Liver (tissue), 9 donors: ENCODE measurements around the gene MKS1. TPM values are rescaled to one million over a fixed set of nuclear protein-coding genes. Genes with fewer than 3 reads are reported as not detected.

Experiments used
- DNase-seq: peaks from one replicate; pipeline ENCODE4 v3.0.0-alpha.2; 2017; ENCODE audit warnings: low spot score
- H3K27ac ChIP-seq, 2 donors: one replicate each; pipeline ENCODE4 v1.7.0; 2013; ENCODE audit warnings: inconsistent platforms in 2 of 2, low read length in 2 of 2, control low read depth in 1 of 2, low read depth in 1 of 2, mild to moderate bottlenecking in 1 of 2
- H3K27me3 ChIP-seq, 4 donors: one replicate each; pipeline versions ENCODE4 v1.6.1 to v1.7.0; 2013; ENCODE audit warnings: low read length in 3 of 4, inconsistent platforms in 1 of 4, mild to moderate bottlenecking in 1 of 4, moderate library complexity in 1 of 4; ENCODE audit not compliant: control insufficient read depth in 4 of 4, insufficient read depth in 4 of 4
- H3K36me3 ChIP-seq, 4 donors: one replicate each; pipeline versions ENCODE4 v1.6.1 to v1.7.0; 2013; ENCODE audit warnings: low read length in 3 of 4, mild to moderate bottlenecking in 3 of 4, low read depth in 1 of 4, moderate library complexity in 1 of 4; ENCODE audit not compliant: control insufficient read depth in 4 of 4, insufficient read depth in 3 of 4
- H3K4me1 ChIP-seq, 4 donors: one replicate each; pipeline versions ENCODE4 v1.6.1 to v1.7.0; 2013; ENCODE audit warnings: low read length in 3 of 4, mild to moderate bottlenecking in 3 of 4, moderate library complexity in 1 of 4; ENCODE audit not compliant: control insufficient read depth in 4 of 4, insufficient read depth in 4 of 4
- H3K4me3 ChIP-seq, 3 donors: one replicate each; pipeline versions ENCODE4 v1.6.1 to v1.7.0; 2013; ENCODE audit warnings: low read length in 3 of 3, control low read depth in 1 of 3, low read depth in 1 of 3, mild to moderate bottlenecking in 1 of 3
- H3K9ac ChIP-seq, 2 donors: one replicate each; pipeline ENCODE4 v1.7.0; 2013; ENCODE audit warnings: low read length in 2 of 2, mild to moderate bottlenecking in 2 of 2, moderate library complexity in 2 of 2, control low read depth in 1 of 2, low read depth in 1 of 2
- H3K9me3 ChIP-seq, 4 donors: one replicate each; pipeline versions ENCODE4 v1.6.1 to v1.7.0; 2013; ENCODE audit warnings: low read length in 3 of 4; ENCODE audit not compliant: control insufficient read depth in 4 of 4
- ATF3 ChIP-seq: IDR thresholded peaks from 2 replicates; pipeline ENCODE4 v1.6.1; 2016; ENCODE audit warnings: antibody characterized with exemption
- EGR1 ChIP-seq, 2 donors: IDR thresholded peaks; 2 replicates each; pipeline ENCODE4 v1.6.1; 2016 to 2018; ENCODE audit warnings: antibody characterized with exemption in 2 of 2, low read depth in 2 of 2
- HNF4G ChIP-seq: IDR thresholded peaks from 2 replicates; pipeline ENCODE4 v1.6.1; 2016; ENCODE audit warnings: antibody characterized with exemption
- MAX ChIP-seq: IDR thresholded peaks from 2 replicates; pipeline ENCODE4 v1.6.1; 2016; ENCODE audit warnings: antibody characterized with exemption
- RXRA ChIP-seq, 2 donors: IDR thresholded peaks; 2 replicates each; pipeline ENCODE4 v1.6.1; 2017 to 2018; ENCODE audit warnings: antibody characterized with exemption in 2 of 2, mild to moderate bottlenecking in 1 of 2
- SP1 ChIP-seq: IDR thresholded peaks from 2 replicates; pipeline ENCODE4 v1.6.1; 2018; ENCODE audit warnings: antibody characterized with exemption, mild to moderate bottlenecking
- TAF1 ChIP-seq: conservative IDR thresholded peaks from 2 replicates; pipeline ENCODE4 v1.6.1; 2016; ENCODE audit warnings: antibody characterized with exemption, mild to moderate bottlenecking
- YY1 ChIP-seq: IDR thresholded peaks from 2 replicates; pipeline ENCODE4 v1.6.1; 2016; ENCODE audit warnings: antibody characterized with exemption, mild to moderate bottlenecking
- WGBS: extraction: QIAGEN DNeasy Blood & Tissue Kit; methylation state at CpG from one replicate; pipeline ENCODE4 v1.1.7; 2013; 5-methylcytosine and 5-hydroxymethylcytosine counted together
- polyA plus RNA-seq, 2 donors: library from polyadenylated mRNA; stranded (reverse) in 1 of 2; unstranded in 1 of 2; fragments of 200-250 nt in 1 of 2; fragments of >200 nt in 1 of 2; fragmentation: Nextera tagmentation in 1 of 2; extraction: Ambion mirVana in 1 of 2; gene quantifications; one replicate each; pipeline versions ENCODE4 v1.2.1 to v1.2.3, GENCODE V29; 2013 to 2015
- total RNA-seq, 2 donors: library from RNA; depleted of rRNA; stranded (reverse); fragments of >200 nt; gene quantifications; one replicate each; pipeline ENCODE4 v1.2.3, GENCODE V29; 2014
- TF ChIP-seq, protein P1 (sequence below): IDR thresholded peaks from 2 replicates; pipeline ENCODE4 v1.6.1; 2016; ENCODE audit warnings: antibody characterized with exemption
- TF ChIP-seq, protein P2 (sequence below): fragments of 150-350 bp; IDR thresholded peaks from 2 replicates; pipeline ENCODE4 v1.5.1; 2017; ENCODE audit warnings: improper control_type of control experiment, low read depth, low read length; ENCODE audit not compliant: missing input control
- donor health status: healthy.
- donor health status: healthy.
- donor health status: healthy.
- donor health status: healthy.
- donor health status: healthy.

The MKS1 gene
- total and polyA plus RNA-seq, 4 donors = 4.4 to 7.9 (median 5.1) TPM

DNA sequence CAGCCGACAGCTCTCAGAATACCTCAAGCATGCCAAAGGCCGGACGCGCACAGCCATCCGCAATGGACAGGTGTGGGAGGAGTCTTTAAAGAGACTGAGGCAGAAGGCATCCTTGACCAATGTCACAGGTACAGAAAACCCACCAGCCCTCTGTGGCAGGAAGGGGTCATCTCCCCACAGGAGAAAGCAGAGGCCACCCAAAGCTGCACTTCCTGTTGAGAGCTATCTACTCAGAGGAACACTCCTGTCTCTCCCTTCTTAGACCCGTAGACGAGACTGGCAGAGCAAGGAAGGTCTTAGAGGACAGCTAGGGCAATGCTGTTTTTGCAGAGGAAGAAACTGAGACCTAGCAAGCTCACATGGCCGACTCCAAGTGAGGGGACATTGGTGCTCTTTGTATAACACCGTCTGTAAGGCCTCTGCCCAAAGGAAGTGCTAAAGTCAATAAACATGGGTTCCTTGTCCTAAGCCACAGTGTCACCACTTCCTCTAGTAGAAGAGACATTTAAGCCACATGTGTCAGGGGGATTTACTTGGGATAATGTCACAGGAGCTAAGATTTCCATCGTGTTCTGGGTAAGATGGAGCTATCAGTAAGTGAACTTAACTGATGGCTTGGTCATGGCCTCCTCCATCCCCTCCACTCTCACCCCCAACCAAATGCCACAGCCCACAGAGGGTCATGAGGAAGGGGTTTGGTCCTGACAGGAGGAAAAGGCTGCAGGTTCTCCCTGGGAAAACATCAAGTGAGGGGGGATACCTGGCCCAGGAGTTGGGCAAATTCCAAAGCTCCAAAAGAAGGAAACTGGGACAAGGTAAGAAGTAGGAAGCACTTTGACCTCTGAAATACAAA lies 28.7 kb upstream of the MKS1 start (continued):
- TF ChIP-seq ATF3 = no peak
- TF ChIP-seq, protein P1, sequence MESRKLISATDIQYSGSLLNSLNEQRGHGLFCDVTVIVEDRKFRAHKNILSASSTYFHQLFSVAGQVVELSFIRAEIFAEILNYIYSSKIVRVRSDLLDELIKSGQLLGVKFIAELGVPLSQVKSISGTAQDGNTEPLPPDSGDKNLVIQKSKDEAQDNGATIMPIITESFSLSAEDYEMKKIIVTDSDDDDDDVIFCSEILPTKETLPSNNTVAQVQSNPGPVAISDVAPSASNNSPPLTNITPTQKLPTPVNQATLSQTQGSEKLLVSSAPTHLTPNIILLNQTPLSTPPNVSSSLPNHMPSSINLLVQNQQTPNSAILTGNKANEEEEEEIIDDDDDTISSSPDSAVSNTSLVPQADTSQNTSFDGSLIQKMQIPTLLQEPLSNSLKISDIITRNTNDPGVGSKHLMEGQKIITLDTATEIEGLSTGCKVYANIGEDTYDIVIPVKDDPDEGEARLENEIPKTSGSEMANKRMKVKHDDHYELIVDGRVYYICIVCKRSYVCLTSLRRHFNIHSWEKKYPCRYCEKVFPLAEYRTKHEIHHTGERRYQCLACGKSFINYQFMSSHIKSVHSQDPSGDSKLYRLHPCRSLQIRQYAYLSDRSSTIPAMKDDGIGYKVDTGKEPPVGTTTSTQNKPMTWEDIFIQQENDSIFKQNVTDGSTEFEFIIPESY = no peak
- TF ChIP-seq MAX = no peak
- TF ChIP-seq HNF4G = no peak
- TF ChIP-seq SP1 = no peak

- 83% methylated on average over 1 of the region's 1 CpG for WGBS
- TF ChIP-seq, protein P2, sequence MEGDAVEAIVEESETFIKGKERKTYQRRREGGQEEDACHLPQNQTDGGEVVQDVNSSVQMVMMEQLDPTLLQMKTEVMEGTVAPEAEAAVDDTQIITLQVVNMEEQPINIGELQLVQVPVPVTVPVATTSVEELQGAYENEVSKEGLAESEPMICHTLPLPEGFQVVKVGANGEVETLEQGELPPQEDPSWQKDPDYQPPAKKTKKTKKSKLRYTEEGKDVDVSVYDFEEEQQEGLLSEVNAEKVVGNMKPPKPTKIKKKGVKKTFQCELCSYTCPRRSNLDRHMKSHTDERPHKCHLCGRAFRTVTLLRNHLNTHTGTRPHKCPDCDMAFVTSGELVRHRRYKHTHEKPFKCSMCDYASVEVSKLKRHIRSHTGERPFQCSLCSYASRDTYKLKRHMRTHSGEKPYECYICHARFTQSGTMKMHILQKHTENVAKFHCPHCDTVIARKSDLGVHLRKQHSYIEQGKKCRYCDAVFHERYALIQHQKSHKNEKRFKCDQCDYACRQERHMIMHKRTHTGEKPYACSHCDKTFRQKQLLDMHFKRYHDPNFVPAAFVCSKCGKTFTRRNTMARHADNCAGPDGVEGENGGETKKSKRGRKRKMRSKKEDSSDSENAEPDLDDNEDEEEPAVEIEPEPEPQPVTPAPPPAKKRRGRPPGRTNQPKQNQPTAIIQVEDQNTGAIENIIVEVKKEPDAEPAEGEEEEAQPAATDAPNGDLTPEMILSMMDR = no peak
- no peak for TF ChIP-seq SP1
- TF ChIP-seq EGR1 (IDR thresholded peaks at IDR 0.05; ENCODE audit: low read depth in 2 of 2) = no peak
- no peaks in the 10 kb centered on the region for H3K9me3 ChIP-seq
- no peak for DNase-seq
- H3K4me3 ChIP-seq = no peak overlapping the region
- peaks cover 0 to 4% (median 0%) of the 10 kb centered on the region in 4 donors for H3K27me3 ChIP-seq
- H3K9ac ChIP-seq = no peak overlapping the region
- peaks cover 0 to 19% (median 10%) of the 10 kb centered on the region in 4 donors for H3K4me1 ChIP-seq
- no peak overlapping the region for H3K27ac ChIP-seq
- H3K36me3 ChIP-seq = no peaks in the 10 kb centered on the region
Observed at GRCh38 chr17:58246781-58247180, 27.7 kb upstream of the MKS1 start.

DNA sequence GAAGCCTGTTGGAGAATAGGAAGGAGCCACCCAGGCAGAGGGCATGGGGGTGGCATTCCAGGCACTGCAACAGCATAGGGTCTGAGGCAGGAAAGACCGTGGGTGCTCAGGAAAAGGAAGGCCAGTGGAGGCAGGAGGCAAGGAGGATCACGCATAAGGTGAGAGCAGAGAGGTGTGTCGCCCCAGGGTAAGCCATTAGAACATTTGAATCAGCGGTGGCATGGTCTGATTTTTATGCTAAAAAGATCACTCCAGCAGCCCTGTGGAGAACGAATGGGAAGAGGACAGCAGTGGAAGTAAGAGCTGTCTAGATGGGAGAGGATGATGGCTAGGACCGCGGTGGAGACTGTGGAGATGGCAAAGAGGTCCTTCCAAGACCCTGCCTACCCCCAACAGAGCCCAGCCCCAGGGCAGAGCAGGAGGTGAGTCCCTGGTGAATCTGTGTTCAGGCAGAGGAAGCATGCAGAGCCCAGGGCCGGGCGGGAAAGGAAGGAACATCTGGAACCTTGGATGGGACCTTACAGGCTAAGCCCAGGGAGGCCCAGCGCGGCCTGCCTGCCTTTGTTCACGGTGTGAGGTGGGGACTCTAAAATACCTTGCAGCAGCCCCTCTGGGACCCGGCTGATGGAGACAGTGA lies 27.2 kb upstream of the MKS1 start:
- Histone ChIP-seq H3K4me1 (peaks cover 0 to 19% (median 10%) of the 10 kb centered on the region in 4 donors), H3K4me3 (no peak overlapping the region), H3K36me3 (no peaks in the 10 kb centered on the region), H3K27ac (no peak overlapping the region), H3K9ac (no peak overlapping the region), H3K27me3 (peaks cover 0 to 4% (median 0%) of the 10 kb centered on the region in 4 donors), H3K9me3 (no peaks in the 10 kb centered on the region)
- TF ChIP-seq SP1 (no peak), YY1 (no peak), TAF1 (no peak), RXRA (IDR thresholded peaks at IDR 0.05) (no peak)
- TF ChIP-seq, protein P2 = no peak
- TF ChIP-seq, protein P1 = no peak
- 82% methylated on average over 13 of the region's 13 CpGs for WGBS
- no peak for DNase-seq
